ENCODE data around the gene ITGAE.

The ITGAE gene

DNA sequence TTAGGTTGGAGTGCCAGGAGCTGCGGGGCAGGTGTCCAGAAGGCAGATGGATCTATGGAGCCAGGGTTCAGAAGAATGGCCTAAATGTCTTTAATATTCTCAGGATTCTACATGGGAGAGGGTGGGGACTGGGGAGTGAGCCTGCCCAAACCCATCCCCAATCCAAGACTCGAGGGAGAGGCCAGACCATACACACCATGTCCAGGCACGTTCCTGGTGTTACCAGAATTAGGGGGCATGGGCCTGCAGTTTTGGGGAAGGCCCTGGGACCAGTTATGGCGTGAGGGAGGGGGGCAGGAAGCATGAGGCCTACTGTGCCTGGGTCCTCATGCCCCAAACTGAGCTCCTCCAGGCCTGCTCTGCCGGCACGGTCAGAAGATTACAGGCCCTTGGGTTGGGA lies 134.5 kb downstream of the ITGAE start:
- no peak for DNase-seq

DNA sequence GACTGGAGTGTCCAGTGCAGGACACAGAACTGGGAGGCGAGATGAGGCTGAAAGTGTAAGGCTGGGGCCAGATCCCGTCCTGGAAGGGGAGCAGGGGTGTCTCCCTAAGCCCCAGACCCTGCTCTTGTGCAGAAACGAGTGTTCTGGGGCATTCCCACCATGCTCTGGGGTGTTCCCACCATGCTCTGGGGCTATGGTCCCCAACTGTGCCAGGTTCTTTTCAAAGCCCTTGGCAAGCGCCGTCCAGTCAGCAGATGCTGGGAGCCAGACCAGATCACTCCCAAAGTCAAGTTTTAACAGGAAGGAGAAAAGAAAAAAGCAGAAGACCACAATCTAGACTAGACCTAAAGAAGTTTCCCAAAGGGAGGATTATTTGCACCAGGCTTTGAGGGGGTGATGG lies 135.2 kb downstream of the ITGAE start:
- DNase-seq, result no peak
